Measurements from ENCODE around the gene TRPM3.

DNA sequence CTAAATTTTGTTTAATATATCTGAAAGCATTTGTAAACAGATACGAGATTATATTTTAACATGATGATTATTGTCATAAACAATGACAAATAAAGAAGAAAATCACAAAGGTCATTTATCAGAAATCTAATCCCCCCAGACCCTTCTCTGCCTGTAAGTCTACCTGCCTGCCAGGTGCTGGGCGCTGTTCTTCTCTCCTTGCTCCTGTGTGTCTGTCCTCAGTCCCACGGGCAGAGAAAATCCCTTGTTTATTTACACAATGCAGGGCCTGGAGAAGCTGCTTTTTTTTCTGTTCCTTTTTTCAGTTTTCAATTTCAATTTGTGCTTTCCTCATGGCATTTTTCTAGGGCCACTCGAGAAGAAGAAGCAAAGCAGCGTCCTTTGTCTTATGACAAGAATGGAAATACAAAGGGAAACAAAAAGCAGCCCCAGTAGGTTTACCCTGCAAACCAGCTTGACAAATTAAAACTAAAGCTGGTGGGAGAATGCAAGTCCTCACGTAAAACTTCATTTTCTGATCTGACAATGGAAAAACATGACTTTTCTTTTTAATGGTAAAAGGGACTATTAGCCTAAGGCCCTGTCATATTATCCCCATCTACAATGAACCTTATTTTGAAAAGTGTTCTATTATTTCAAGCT is 424.6 kb downstream of the TRPM3 start:
- TF ChIP-seq POLR2A (IDR thresholded peaks at IDR 0.05), result no peak
- TF ChIP-seq, protein P1, sequence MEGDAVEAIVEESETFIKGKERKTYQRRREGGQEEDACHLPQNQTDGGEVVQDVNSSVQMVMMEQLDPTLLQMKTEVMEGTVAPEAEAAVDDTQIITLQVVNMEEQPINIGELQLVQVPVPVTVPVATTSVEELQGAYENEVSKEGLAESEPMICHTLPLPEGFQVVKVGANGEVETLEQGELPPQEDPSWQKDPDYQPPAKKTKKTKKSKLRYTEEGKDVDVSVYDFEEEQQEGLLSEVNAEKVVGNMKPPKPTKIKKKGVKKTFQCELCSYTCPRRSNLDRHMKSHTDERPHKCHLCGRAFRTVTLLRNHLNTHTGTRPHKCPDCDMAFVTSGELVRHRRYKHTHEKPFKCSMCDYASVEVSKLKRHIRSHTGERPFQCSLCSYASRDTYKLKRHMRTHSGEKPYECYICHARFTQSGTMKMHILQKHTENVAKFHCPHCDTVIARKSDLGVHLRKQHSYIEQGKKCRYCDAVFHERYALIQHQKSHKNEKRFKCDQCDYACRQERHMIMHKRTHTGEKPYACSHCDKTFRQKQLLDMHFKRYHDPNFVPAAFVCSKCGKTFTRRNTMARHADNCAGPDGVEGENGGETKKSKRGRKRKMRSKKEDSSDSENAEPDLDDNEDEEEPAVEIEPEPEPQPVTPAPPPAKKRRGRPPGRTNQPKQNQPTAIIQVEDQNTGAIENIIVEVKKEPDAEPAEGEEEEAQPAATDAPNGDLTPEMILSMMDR (IDR thresholded peaks at IDR 0.05), result no peak
